Naive B cell (primary cell): ENCODE results near the gene HDHD5. TPM values are rescaled to one million over a fixed set of nuclear protein-coding genes. Genes with fewer than 3 reads are reported as not detected.

Source experiments
- ATAC-seq, 2 donors: fragments of 150-1000 bp; cut with Tn5 transposase; 2 replicates each; pipeline ENCODE4 v1.10.0; 2021; ENCODE audit warnings: low read depth in 2 of 2, mild to moderate bottlenecking in 2 of 2, moderate library complexity in 2 of 2
- DNase-seq: peaks from one replicate; pipeline ENCODE4 v3.0.0; 2022
- H3K27ac Mint-ChIP-seq, 6 donors: one replicate each; pipeline ENCODE4 v1.8.0; 2020 to 2022; ENCODE audit warnings: mild to moderate bottlenecking in 6 of 6, mixed read lengths in 6 of 6, moderate library complexity in 5 of 6, inconsistent platforms in 2 of 6
- H3K27me3 Mint-ChIP-seq, 3 donors: one replicate each; pipeline ENCODE4 v1.8.0; 2021 to 2022; ENCODE audit warnings: mixed read lengths in 3 of 3, mild to moderate bottlenecking in 1 of 3
- H3K36me3 Mint-ChIP-seq, 2 donors: one replicate each; pipeline ENCODE4 v1.8.0; 2020 to 2022; ENCODE audit warnings: mixed read lengths in 2 of 2, inconsistent platforms in 1 of 2, mild to moderate bottlenecking in 1 of 2
- H3K4me1 Mint-ChIP-seq, 3 donors: one replicate each; pipeline ENCODE4 v1.8.0; 2020 to 2022; ENCODE audit warnings: mixed read lengths in 3 of 3, inconsistent platforms in 1 of 3, mild to moderate bottlenecking in 1 of 3, moderate library complexity in 1 of 3
- H3K4me3 Mint-ChIP-seq, 8 donors: one replicate each; pipeline ENCODE4 v1.8.0; 2020 to 2022; ENCODE audit warnings: mild to moderate bottlenecking in 8 of 8, mixed read lengths in 8 of 8, moderate library complexity in 8 of 8, inconsistent platforms in 2 of 8
- H3K9me3 Mint-ChIP-seq, 7 donors: one replicate each; pipeline ENCODE4 v1.8.0; 2020 to 2022; ENCODE audit warnings: mixed read lengths in 7 of 7, mild to moderate bottlenecking in 5 of 7, inconsistent platforms in 2 of 7, moderate library complexity in 1 of 7
- polyA plus RNA-seq, 6 donors: library from polyadenylated mRNA; unstranded; fragments of 300-500 nt; fragmentation: Illumina TruSeq; gene quantifications; one replicate each; pipeline ENCODE4 v1.2.3, GENCODE V29; 2021; ENCODE audit warnings: low read depth in 6 of 6

The HDHD5 gene
- polyA plus RNA-seq, 6 donors from 2014 or later: 32.4 to 60.6 (median 46.6) TPM

GRCh38 chr22:17104336-17104935 is 54.6 kb downstream of the HDHD5 start:
- no peak overlapping the region for H3K4me3 Mint-ChIP-seq

GRCh38 chr22:17103351-17103750 is 55.7 kb downstream of the HDHD5 start:
- ATAC-seq (no peak), DNase-seq (no peak)
- Mint-ChIP-seq H3K4me1 (peaks cover 14 to 30% (median 18%) of the 10 kb centered on the region in 3 donors), H3K27ac (peak overlapping the region in 1 of 6 donors; percentile 88), H3K27me3 (no peaks in the 10 kb centered on the region), H3K9me3 (no peaks in the 10 kb centered on the region), H3K4me3 (no peak overlapping the region), H3K36me3 (peaks cover 14 to 36% of the 10 kb centered on the region in 2 donors)

More at GRCh38 chr22:17104336-17104935, 54.6 kb downstream of the HDHD5 start:
- Mint-ChIP-seq H3K9me3 (no peaks in the 10 kb centered on the region), H3K27me3 (no peaks in the 10 kb centered on the region), H3K36me3 (peaks cover 14 to 30% of the 10 kb centered on the region in 2 donors), H3K27ac (no peak overlapping the region), H3K4me1 (peaks cover 7 to 20% (median 12%) of the 10 kb centered on the region in 3 donors)
- ATAC-seq (no peak), DNase-seq (no peak)

GRCh38 chr22:17102297-17102667 is 56.8 kb downstream of the HDHD5 start:
- Mint-ChIP-seq H3K9me3 (no peaks in the 10 kb centered on the region), H3K27me3 (no peaks in the 10 kb centered on the region), H3K27ac (peak overlapping the region in 2 of 6 donors; percentile 20 to 31), H3K4me1 (peaks cover 24 to 38% (median 24%) of the 10 kb centered on the region in 3 donors), H3K36me3 (peaks cover 14 to 36% of the 10 kb centered on the region in 2 donors), H3K4me3 (no peak overlapping the region)
- DNase-seq: no peak
- ATAC-seq: no peak

GRCh38 chr22:17101475-17102296 is 57.4 kb downstream of the HDHD5 start:
- Mint-ChIP-seq H3K4me3 (no peak overlapping the region), H3K27me3 (no peaks in the 10 kb centered on the region), H3K9me3 (no peaks in the 10 kb centered on the region), H3K36me3 (peaks cover 14 to 36% of the 10 kb centered on the region in 2 donors), H3K27ac (peak overlapping the region in 2 of 6 donors; percentile 19 to 33), H3K4me1 (peaks cover 25 to 39% (median 28%) of the 10 kb centered on the region in 3 donors)
- DNase-seq (no peak), ATAC-seq (no peak)

GRCh38 chr22:17100621-17101020 is 58.5 kb downstream of the HDHD5 start:
- Mint-ChIP-seq H3K4me3 (no peak overlapping the region), H3K27me3 (no peaks in the 10 kb centered on the region), H3K4me1 (peaks cover 23 to 31% (median 28%) of the 10 kb centered on the region in 3 donors), H3K36me3 (peaks cover 14 to 36% of the 10 kb centered on the region in 2 donors), H3K27ac (peak overlapping the region in 2 of 6 donors; percentile 96), H3K9me3 (no peaks in the 10 kb centered on the region)
- no peak for DNase-seq
- no peak for ATAC-seq

GRCh38 chr22:17098379-17098819 is 60.7 kb downstream of the HDHD5 start:
- Mint-ChIP-seq H3K27me3 (no peaks in the 10 kb centered on the region), H3K4me1 (peaks cover 27 to 31% (median 28%) of the 10 kb centered on the region in 3 donors), H3K27ac (peak overlapping the region in 2 of 6 donors; percentile 16 to 57), H3K36me3 (peaks cover 14 to 33% of the 10 kb centered on the region in 2 donors), H3K4me3 (peak overlapping the region in 5 of 8 donors; percentile 9 to 59 (median 46)), H3K9me3 (no peaks in the 10 kb centered on the region)
- no peak for DNase-seq
- peak; percentile 61 to 73 for ATAC-seq

- peaks cover 25 to 32% (median 31%) of the 10 kb centered on the region in 3 donors for H3K4me1 Mint-ChIP-seq
- no peaks in the 10 kb centered on the region for H3K9me3 Mint-ChIP-seq
- ATAC-seq (no peak), DNase-seq (no peak)
- no peak overlapping the region for H3K4me3 Mint-ChIP-seq
- H3K27ac Mint-ChIP-seq: peak overlapping the region in 2 of 6 donors; percentile 44 to 54
- peaks cover 14 to 29% of the 10 kb centered on the region in 2 donors for H3K36me3 Mint-ChIP-seq
- no peaks in the 10 kb centered on the region for H3K27me3 Mint-ChIP-seq
Observed at GRCh38 chr22:17097701-17098100, 61.4 kb downstream of the HDHD5 start.

GRCh38 chr22:17097062-17097461 is 62.0 kb downstream of the HDHD5 start:
- Mint-ChIP-seq H3K9me3 (no peaks in the 10 kb centered on the region), H3K27me3 (no peaks in the 10 kb centered on the region), H3K4me3 (peak overlapping the region in 1 of 8 donors; percentile 9), H3K4me1 (peaks cover 25 to 36% (median 31%) of the 10 kb centered on the region in 3 donors), H3K27ac (peak overlapping the region in 5 of 6 donors; percentile 43 to 96 (median 88)), H3K36me3 (peaks cover 10 to 23% of the 10 kb centered on the region in 2 donors)
- DNase-seq: no peak
- no peak for ATAC-seq

GRCh38 chr22:17096071-17096470 is 63.0 kb downstream of the HDHD5 start:
- peaks cover 4 to 13% of the 10 kb centered on the region in 2 donors for H3K36me3 Mint-ChIP-seq
- H3K4me1 Mint-ChIP-seq: peaks cover 25 to 38% (median 36%) of the 10 kb centered on the region in 3 donors
- no peaks in the 10 kb centered on the region for H3K27me3 Mint-ChIP-seq
- no peak overlapping the region for H3K27ac Mint-ChIP-seq
- no peak overlapping the region for H3K4me3 Mint-ChIP-seq
- no peaks in the 10 kb centered on the region for H3K9me3 Mint-ChIP-seq
- DNase-seq (no peak), ATAC-seq (no peak)

GRCh38 chr22:17095538-17095937 is 63.5 kb downstream of the HDHD5 start:
- H3K27ac Mint-ChIP-seq: peak overlapping the region in 2 of 6 donors; percentile 13 to 30
- no peaks in the 10 kb centered on the region for H3K9me3 Mint-ChIP-seq
- DNase-seq (no peak), ATAC-seq (no peak)
- H3K4me1 Mint-ChIP-seq: peaks cover 25 to 41% (median 40%) of the 10 kb centered on the region in 3 donors
- H3K27me3 Mint-ChIP-seq: no peaks in the 10 kb centered on the region
- no peak overlapping the region for H3K4me3 Mint-ChIP-seq
- peaks cover 0 to 8% of the 10 kb centered on the region in 2 donors for H3K36me3 Mint-ChIP-seq

GRCh38 chr22:17093081-17093480 is 66.0 kb downstream of the HDHD5 start:
- Mint-ChIP-seq H3K36me3 (no peaks in the 10 kb centered on the region), H3K4me1 (peaks cover 16 to 37% (median 33%) of the 10 kb centered on the region in 3 donors), H3K27me3 (no peaks in the 10 kb centered on the region), H3K4me3 (no peak overlapping the region), H3K9me3 (no peaks in the 10 kb centered on the region), H3K27ac (peak overlapping the region in 2 of 6 donors; percentile 12 to 60)
- DNase-seq (no peak), ATAC-seq (no peak)

- Mint-ChIP-seq H3K27me3 (no peaks in the 10 kb centered on the region), H3K27ac (no peak overlapping the region), H3K9me3 (no peaks in the 10 kb centered on the region), H3K4me1 (peaks cover 20 to 38% (median 34%) of the 10 kb centered on the region in 3 donors), H3K4me3 (peak overlapping the region in 1 of 8 donors; percentile 37), H3K36me3 (no peaks in the 10 kb centered on the region)
- ATAC-seq (no peak), DNase-seq (no peak)
Observed at GRCh38 chr22:17091851-17092250, 67.2 kb downstream of the HDHD5 start.

GRCh38 chr22:17090550-17090949 is 68.5 kb downstream of the HDHD5 start:
- DNase-seq: no peak
- Mint-ChIP-seq H3K4me1 (peaks cover 30 to 49% (median 42%) of the 10 kb centered on the region in 3 donors), H3K9me3 (no peaks in the 10 kb centered on the region), H3K4me3 (no peak overlapping the region), H3K36me3 (no peaks in the 10 kb centered on the region), H3K27ac (no peak overlapping the region), H3K27me3 (no peaks in the 10 kb centered on the region)
- no peak for ATAC-seq
